BJ (cell line): ENCODE measurements around the gene CCDC178. TPM values are rescaled to one million over a fixed set of nuclear protein-coding genes. Genes with fewer than 3 reads are reported as not detected.

Source experiments
- CTCF ChIA-PET: fragments of 350-600 bp; formaldehyde crosslinking; extraction: SDS; loops from one replicate; lab custom pipeline; 2021; ENCODE audit warnings: antibody characterized with exemption, inconsistent platforms; lab: Yijun Ruan, JAX
- POLR2A ChIA-PET: fragments of 300-600 bp; sonication (Branson Sonifier 250); formaldehyde crosslinking; extraction: SDS; loops from one replicate; lab custom pipeline; 2021; ENCODE audit warnings: antibody characterized with exemption; lab: Charles Lee
- DNase-seq: peaks from one replicate; pipeline ENCODE4 v3.0.0-alpha.2; 2011; ENCODE audit warnings: low read depth
- H3K27me3 ChIP-seq: 2 replicates; pipeline ENCODE4 v1.6.0; 2011; ENCODE audit warnings: low read length; ENCODE audit not compliant: control insufficient read depth, insufficient read depth
- H3K36me3 ChIP-seq: 2 replicates; pipeline ENCODE4 v1.5.1; 2011; ENCODE audit warnings: low read length; ENCODE audit not compliant: control insufficient read depth, insufficient read depth
- H3K4me3 ChIP-seq: 2 replicates; pipeline ENCODE4 v1.5.1; 2011; ENCODE audit warnings: low read depth, mild to moderate bottlenecking, control low read depth, low read length
- polyA plus RNA-seq: library from polyadenylated mRNA; depleted of rRNA; stranded (reverse); fragments of >200 nt; gene quantifications from 2 replicates; pipeline ENCODE4 v1.2.3, GENCODE V29; 2011
- TF ChIP-seq, protein P1 (sequence below): IDR thresholded peaks from 2 replicates; pipeline ENCODE4 v1.5.1; 2011; ENCODE audit warnings: low read depth, mild to moderate bottlenecking, control low read depth, inconsistent platforms, low read length, moderate library complexity; ENCODE audit not compliant: insufficient read depth

CCDC178 gene
- polyA plus RNA-seq, 1 experiment = not detected

DNA sequence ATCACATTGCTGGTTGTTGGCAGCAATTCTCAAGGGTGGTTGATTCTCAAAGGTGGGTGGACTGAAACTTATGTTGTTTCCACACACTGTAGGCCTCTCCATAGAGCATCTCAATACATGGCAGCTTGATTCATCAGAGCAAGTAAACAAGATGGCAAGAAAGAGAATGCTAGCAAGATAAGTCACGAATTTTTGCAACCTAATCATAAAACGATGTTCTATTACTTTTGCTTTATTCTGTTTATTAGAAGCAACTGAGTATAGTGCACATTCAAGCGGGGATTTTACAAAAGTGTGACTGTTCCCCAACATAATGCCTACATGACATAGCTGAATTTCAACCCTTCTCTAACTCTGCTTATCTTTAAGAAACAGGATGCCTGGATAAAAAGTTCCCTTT lies 136.2 kb downstream of the CCDC178 start:
- H3K27me3 ChIP-seq = no peaks in the 10 kb centered on the region
- ChIA-PET POLR2A (no interaction called here), CTCF (no interaction called here)
- no peaks in the 10 kb centered on the region for H3K36me3 ChIP-seq
- DNase-seq = no peak
- no peak overlapping the region for H3K4me3 ChIP-seq
- TF ChIP-seq, protein P1, sequence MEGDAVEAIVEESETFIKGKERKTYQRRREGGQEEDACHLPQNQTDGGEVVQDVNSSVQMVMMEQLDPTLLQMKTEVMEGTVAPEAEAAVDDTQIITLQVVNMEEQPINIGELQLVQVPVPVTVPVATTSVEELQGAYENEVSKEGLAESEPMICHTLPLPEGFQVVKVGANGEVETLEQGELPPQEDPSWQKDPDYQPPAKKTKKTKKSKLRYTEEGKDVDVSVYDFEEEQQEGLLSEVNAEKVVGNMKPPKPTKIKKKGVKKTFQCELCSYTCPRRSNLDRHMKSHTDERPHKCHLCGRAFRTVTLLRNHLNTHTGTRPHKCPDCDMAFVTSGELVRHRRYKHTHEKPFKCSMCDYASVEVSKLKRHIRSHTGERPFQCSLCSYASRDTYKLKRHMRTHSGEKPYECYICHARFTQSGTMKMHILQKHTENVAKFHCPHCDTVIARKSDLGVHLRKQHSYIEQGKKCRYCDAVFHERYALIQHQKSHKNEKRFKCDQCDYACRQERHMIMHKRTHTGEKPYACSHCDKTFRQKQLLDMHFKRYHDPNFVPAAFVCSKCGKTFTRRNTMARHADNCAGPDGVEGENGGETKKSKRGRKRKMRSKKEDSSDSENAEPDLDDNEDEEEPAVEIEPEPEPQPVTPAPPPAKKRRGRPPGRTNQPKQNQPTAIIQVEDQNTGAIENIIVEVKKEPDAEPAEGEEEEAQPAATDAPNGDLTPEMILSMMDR = no peak

DNA sequence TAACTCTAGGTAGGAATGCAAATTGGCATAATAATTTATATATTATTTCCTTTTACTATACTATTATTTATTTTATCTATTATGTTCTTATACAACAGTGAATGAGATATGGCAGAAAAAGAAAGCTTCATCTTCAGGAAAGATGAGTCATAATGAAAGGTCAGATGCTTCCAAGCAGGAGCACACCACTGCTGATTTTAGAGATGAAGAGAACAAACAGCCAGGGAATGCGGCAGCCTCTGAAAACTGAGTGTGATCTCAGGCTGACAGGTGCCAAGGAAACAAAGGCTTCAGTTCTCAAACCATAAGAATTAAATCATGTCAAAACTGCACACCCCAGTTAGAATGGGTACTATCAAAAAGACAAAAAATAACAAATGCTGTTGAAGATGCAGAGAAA lies 149.0 kb downstream of the CCDC178 start:
- H3K27me3 ChIP-seq = no peaks in the 10 kb centered on the region
- ChIA-PET POLR2A (no interaction called here), CTCF (no interaction called here)
- no peaks in the 10 kb centered on the region for H3K36me3 ChIP-seq
- DNase-seq = no peak
- TF ChIP-seq, protein P1 = no peak
- H3K4me3 ChIP-seq = no peak overlapping the region

DNA sequence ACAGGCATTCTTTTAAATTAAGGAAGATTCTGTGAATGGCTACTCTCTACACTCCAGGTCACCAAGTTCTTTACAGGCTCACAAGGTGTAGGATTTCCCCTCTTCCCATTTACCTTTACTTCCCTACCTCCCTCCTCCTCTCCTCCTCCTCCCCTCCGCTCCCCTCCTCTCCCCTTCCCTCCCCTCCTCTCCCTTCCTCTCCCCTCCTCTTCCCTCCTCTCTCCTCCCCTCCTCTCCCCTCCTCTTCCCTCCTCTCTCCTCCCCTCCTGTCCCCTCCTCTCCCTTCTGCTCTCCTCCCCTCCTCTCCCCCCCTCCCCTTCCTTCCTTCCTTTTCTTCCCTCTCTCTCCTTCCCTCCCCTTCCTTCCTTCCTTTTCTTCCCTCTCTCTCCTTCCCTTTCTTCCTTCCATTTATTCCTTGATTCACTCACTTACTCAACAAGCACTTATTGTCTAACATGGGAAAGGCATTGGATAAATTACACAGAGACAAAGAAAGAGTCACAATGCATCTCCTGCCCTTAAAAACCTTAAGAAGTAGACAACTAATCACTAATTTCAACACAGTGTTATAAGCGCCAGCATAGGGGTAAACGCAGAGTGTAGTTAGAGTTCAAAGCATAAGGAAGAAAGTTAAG lies 152.3 kb downstream of the CCDC178 start:
- no peak overlapping the region for H3K4me3 ChIP-seq
- H3K27me3 ChIP-seq = no peaks in the 10 kb centered on the region
- ChIA-PET POLR2A (no interaction called here), CTCF (no interaction called here)
- H3K36me3 ChIP-seq = no peaks in the 10 kb centered on the region
- no peak for DNase-seq
- TF ChIP-seq, protein P1 = no peak

DNA sequence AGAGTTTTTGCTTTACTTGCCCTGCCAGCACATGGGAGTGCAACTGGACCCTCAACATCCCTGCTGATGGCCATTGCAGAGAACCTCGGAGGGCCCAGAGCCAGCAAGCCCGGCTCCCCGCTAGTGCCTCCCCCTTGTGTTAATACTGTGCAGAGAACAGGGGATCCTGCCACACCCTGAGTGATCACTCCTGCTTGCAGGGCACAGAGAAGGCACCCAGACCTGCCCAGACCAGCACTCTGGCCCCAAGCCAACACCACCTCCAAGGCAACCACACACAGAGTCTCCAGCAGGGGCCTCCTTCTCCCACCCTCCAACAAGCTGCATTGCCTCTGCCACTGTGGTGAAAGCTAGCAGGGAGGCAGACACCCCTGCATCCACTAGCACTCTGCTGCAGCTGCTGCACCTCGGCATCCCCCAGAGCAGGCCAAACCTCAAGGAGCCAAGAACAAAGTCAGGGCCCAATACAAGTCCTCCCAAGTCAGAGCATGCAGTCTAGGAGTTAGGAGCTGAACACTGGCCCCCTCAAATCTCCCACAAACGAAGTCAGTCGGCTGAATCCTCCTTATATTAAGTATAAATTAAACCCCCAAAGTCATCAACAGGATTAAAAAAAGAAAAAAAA lies 157.7 kb downstream of the CCDC178 start:
- ChIA-PET POLR2A (no interaction called here), CTCF (no interaction called here)
- no peaks in the 10 kb centered on the region for H3K27me3 ChIP-seq
- no peak for DNase-seq
- H3K36me3 ChIP-seq = no peaks in the 10 kb centered on the region
- no peak overlapping the region for H3K4me3 ChIP-seq
- TF ChIP-seq, protein P1 = no peak

DNA sequence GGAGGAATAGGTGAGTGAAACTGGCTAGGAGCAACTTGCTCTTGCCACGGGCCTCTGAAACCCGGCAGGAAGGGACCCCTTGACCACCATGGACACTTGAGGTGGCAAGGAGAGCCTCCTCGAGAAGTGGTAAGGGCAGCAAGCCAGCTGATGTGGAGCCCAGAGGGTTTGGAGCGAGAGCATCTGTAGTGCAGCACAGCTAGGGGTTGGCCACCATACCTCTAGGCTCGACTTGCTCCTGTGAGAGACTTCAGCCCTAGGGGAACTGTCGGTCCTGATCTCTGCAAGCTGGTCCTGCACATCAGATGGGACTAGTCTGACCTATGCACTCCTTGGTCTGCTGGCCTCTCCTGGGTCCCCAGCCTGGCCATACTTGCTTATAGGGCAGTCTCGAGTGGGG lies 158.4 kb downstream of the CCDC178 start:
- ChIA-PET POLR2A (no interaction called here), CTCF (no interaction called here)
- DNase-seq = no peak
- no peaks in the 10 kb centered on the region for H3K27me3 ChIP-seq
- TF ChIP-seq, protein P1 = no peak
- H3K4me3 ChIP-seq = no peak overlapping the region
- H3K36me3 ChIP-seq = no peaks in the 10 kb centered on the region
